Measurements from ENCODE around the gene GPR89A.
"Not testable (repeated sequence)": the region's sequence is repeated elsewhere in the genome, so short reads cannot be mapped to it uniquely, and the experiment has no call there.

The GPR89A gene

DNA sequence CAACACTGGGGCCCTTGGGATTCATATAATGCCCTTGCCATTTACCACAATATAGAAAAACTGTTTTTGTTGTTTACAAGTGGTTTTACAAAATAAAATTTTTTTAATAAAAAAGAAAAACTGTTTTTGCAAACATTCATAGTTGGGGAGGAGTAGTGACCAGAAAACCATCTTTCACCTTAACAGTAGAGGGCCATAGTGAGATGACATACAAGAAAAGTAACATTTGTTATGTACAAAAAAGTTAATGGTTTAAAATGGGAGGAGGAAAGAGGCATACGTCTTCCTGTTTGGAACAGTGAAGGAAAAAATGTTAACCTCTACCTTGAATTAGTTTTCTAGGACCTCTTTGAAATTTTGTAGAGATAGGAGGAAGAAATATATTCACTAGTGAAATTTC lies 28.4 kb downstream of the GPR89A start:
- not testable (repeated sequence) for H3K27ac ChIP-seq (ENCODE audit: low read depth, low read length); H3K4me1 ChIP-seq (ENCODE audit: control insufficient read depth, insufficient read depth, low read length); H3K4me3 ChIP-seq (ENCODE audit: low read length); H3K36me3 ChIP-seq (ENCODE audit: control insufficient read depth, insufficient read depth, low read length); H3K9ac ChIP-seq (ENCODE audit: low read length); H3K27me3 ChIP-seq (ENCODE audit: control insufficient read depth, insufficient read depth, low read length)

DNA sequence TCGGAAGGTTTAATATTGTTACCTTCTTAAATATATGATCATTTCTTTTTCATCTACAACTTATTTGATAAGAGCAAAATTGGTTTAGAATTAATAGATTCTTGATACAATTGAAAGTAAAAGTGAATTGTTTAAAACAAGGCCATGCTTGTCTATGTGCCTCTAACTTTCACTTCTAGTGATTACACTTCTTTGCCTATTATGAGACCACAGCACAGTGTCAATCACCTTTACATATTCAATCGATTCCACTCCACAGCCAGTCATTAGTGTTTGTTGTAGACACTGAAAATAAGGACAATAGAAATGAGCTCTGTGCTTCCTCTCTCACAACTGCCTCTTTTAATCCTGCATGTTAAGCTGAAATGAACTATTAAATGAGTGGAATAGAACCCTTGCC lies 34.1 kb downstream of the GPR89A start:
- not testable (repeated sequence) for H3K4me1 ChIP-seq (ENCODE audit: control insufficient read depth, insufficient read depth, low read length); H3K36me3 ChIP-seq (ENCODE audit: control insufficient read depth, insufficient read depth, low read length); H3K27me3 ChIP-seq (ENCODE audit: control insufficient read depth, insufficient read depth, low read length); H3K9ac ChIP-seq (ENCODE audit: low read length); H3K27ac ChIP-seq (ENCODE audit: low read depth, low read length); H3K4me3 ChIP-seq (ENCODE audit: low read length)

DNA sequence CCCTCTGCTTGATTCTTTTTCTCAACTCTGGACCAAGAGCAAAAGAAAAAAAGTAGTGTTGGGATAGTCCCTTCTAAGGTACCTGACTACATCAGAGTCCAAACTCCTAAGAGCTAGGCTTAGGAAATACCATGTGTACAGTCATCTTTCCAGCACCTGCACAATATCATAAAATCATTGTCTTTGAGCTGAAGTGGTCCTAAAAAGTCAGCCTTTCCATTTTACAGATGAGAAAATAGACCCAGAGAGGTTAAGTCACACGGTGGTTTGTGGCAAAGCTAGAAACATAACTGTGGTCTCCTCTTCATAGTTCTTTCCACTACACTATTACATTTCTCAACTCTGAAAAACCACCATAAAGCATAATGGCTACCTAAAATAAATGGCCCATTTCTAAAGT lies 36.2 kb downstream of the GPR89A start:
- not testable (repeated sequence) for H3K36me3 ChIP-seq (ENCODE audit: control insufficient read depth, insufficient read depth, low read length); H3K4me1 ChIP-seq (ENCODE audit: control insufficient read depth, insufficient read depth, low read length); H3K27me3 ChIP-seq (ENCODE audit: control insufficient read depth, insufficient read depth, low read length); H3K27ac ChIP-seq (ENCODE audit: low read depth, low read length); H3K4me3 ChIP-seq (ENCODE audit: low read length); H3K9ac ChIP-seq (ENCODE audit: low read length)

DNA sequence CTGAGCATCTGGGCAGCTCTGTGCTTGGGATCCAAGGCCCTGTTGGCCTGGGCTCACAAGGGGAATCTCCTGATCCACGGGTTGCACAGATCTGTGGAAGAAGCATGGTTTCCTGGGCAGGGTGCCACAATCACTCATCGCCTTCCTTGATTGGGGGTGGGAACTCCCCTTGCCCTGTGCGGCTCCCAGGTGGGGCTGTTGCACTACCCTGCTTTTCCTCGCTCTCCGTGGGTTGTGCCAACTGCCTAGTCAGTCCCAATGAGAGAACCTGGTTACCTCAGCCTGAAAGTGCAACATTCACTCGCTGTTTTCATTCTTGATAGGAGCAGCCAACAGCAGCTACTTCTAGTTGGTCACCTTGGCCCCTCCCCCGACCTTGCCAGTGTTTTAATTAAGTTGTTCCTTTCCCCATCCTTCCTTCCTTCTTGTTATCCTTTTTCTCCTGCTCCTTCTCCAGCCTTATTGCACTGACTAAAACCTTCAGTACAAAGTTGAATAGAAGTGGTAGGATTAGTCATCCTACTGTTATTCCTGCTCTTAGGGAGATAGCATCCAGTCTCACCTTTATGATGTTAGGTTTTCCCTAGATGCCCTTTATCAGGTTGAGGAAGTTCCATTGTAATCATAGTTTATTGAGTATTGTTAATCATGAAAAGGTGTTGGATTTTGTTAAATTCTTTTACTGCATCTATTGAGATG lies 48.6 kb downstream of the GPR89A start:
- not testable (repeated sequence) for H3K4me3 ChIP-seq (ENCODE audit: low read length); H3K27ac ChIP-seq (ENCODE audit: low read depth, low read length); H3K36me3 ChIP-seq (ENCODE audit: control insufficient read depth, insufficient read depth, low read length); H3K27me3 ChIP-seq (ENCODE audit: control insufficient read depth, insufficient read depth, low read length); H3K9ac ChIP-seq (ENCODE audit: low read length); H3K4me1 ChIP-seq (ENCODE audit: control insufficient read depth, insufficient read depth, low read length)

DNA sequence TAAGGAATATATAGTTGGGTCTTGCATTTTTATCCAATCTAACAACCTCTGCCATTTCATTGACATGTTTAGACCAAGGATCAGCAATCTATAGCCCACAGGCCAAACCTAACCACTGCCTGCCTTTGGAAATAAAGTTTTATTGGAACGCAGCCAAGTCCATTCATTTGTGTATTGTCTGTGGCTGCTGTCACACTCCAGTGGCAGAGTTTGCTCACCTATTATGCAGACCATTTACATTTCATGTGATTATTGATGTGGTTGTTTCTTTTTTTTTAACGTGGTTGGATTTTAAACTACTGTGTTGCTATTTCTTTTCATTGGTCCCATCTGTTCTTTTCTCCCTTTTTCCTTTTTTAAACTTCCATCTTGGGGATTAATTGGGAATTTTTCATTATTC lies 54.7 kb downstream of the GPR89A start:
- H3K27ac ChIP-seq (ENCODE audit: low read depth, low read length); H3K36me3 ChIP-seq (ENCODE audit: control insufficient read depth, insufficient read depth, low read length); H3K9ac ChIP-seq (ENCODE audit: low read length); H3K27me3 ChIP-seq (ENCODE audit: control insufficient read depth, insufficient read depth, low read length); H3K4me3 ChIP-seq (ENCODE audit: low read length); H3K4me1 ChIP-seq (ENCODE audit: control insufficient read depth, insufficient read depth, low read length): not testable (repeated sequence)

DNA sequence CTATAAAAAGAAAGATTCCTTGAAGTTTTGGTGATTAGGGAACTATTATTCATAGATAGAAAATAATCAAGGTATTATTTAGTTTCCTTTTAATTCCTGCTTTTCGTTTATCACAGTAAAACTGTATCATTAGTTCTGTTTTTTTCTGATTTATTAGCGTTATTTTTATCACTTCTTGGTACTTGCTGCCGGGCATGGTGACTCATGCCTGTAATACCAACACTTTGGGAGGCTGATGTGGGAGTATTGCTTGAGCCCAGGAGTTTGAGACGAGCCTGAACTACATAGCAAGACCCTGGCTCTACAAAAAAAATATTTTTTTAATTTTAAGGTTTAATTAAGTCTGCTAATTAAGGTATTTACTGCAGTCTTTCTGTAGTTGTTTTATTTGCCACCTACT lies 57.2 kb downstream of the GPR89A start:
- not testable (repeated sequence) for H3K27ac ChIP-seq (ENCODE audit: low read depth, low read length); H3K4me1 ChIP-seq (ENCODE audit: control insufficient read depth, insufficient read depth, low read length); H3K9ac ChIP-seq (ENCODE audit: low read length); H3K4me3 ChIP-seq (ENCODE audit: low read length); H3K27me3 ChIP-seq (ENCODE audit: control insufficient read depth, insufficient read depth, low read length); H3K36me3 ChIP-seq (ENCODE audit: control insufficient read depth, insufficient read depth, low read length)

DNA sequence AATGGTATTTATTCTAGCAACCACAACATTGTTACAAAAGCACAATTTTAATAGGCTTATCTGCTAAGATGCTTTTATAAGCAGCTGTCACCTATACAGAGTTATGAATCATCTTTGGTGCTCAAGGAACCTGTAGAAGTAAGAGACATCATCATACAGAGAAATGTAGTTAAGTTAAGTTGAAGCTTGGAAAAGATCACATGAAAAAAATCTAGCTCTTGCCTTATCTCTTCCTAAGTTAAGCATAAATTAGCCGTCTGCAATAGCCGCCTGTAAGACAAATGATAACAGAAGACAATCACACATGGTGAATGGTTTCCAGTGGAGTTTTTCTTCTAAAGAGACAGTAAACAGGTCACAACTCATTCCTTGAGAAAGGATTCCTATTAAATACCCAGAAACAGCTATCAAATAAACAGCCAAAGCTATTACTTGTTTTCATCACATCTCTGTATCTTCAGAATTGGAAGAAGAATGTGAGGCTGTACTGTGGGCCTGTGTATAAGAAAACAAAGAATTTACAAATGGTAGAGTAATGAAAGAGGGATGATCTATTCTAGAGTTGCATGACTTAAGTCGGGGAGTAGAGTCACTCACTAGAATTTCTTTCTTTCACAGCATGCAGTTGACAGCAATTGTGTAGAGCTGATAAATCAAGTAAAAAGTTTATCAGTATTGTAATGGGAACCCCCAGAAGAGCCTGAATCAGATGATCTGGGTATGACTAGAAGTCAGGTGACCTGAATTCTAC lies 63.4 kb downstream of the GPR89A start:
- not testable (repeated sequence) for H3K4me3 ChIP-seq (ENCODE audit: low read length); H3K27me3 ChIP-seq (ENCODE audit: control insufficient read depth, insufficient read depth, low read length); H3K9ac ChIP-seq (ENCODE audit: low read length); H3K27ac ChIP-seq (ENCODE audit: low read depth, low read length); H3K36me3 ChIP-seq (ENCODE audit: control insufficient read depth, insufficient read depth, low read length); H3K4me1 ChIP-seq (ENCODE audit: control insufficient read depth, insufficient read depth, low read length)

DNA sequence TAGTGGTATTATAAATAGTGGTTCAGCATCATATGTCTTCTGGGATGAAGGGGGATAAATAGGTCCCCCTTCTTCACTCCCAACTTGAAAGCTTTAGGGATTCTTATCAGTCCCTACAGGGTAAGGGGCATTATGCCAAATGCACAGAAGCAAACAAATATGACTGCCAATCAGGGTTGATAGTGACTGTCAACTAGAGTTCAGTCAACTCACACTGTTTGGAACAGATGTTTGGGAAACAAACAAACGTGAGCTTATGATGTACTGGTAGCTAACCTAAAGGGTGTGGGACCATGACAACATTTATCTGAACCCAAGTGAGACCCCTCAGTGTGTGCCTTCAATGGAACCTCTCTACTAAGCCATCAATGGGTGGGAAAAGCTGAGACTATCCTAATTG lies 65.4 kb downstream of the GPR89A start:
- H3K4me3 ChIP-seq (ENCODE audit: low read length); H3K27me3 ChIP-seq (ENCODE audit: control insufficient read depth, insufficient read depth, low read length); H3K9ac ChIP-seq (ENCODE audit: low read length); H3K27ac ChIP-seq (ENCODE audit: low read depth, low read length); H3K36me3 ChIP-seq (ENCODE audit: control insufficient read depth, insufficient read depth, low read length); H3K4me1 ChIP-seq (ENCODE audit: control insufficient read depth, insufficient read depth, low read length): not testable (repeated sequence)

DNA sequence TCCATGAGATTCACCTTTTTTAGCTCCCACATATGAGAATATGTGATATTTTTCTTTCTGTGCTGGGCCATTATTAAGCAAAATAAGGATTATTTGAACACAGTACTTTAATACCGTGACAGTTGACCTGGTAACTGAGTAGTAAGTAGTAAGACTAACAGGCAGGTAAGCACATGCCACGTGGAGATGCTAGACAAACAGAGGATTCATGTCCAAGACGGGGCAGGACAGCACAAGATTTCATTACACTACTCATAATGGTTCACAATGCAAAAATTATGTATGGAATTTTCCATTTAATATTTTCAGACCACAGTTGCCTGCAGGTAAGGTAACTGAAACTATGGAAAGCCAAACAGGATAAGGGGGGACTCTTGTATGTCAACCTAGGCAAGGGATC lies 77.1 kb downstream of the GPR89A start:
- H3K27ac ChIP-seq (ENCODE audit: low read depth, low read length); H3K27me3 ChIP-seq (ENCODE audit: control insufficient read depth, insufficient read depth, low read length); H3K36me3 ChIP-seq (ENCODE audit: control insufficient read depth, insufficient read depth, low read length); H3K9ac ChIP-seq (ENCODE audit: low read length); H3K4me1 ChIP-seq (ENCODE audit: control insufficient read depth, insufficient read depth, low read length); H3K4me3 ChIP-seq (ENCODE audit: low read length): not testable (repeated sequence)

DNA sequence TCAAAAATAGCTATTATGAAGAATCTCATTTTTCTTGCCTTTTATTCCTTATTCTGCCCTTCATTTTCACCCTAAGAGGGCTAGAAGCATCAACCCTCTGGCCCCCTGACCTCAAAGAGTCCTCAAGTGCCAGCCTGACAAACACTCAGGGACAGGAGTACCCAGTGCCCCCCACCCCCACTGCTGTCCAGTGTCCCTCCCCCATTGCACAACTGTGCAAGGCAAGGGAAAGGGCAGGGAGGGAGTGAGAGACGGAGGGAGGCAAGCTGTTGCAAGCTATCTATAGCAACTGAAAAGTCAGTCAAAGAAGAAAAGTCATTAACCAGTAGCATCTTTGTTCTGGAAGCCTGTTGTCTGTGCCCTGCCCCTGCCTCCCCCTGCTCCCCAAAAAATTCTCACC lies 78.3 kb downstream of the GPR89A start:
- not testable (repeated sequence) for H3K4me1 ChIP-seq (ENCODE audit: control insufficient read depth, insufficient read depth, low read length); H3K27ac ChIP-seq (ENCODE audit: low read depth, low read length); H3K4me3 ChIP-seq (ENCODE audit: low read length); H3K36me3 ChIP-seq (ENCODE audit: control insufficient read depth, insufficient read depth, low read length); H3K27me3 ChIP-seq (ENCODE audit: control insufficient read depth, insufficient read depth, low read length); H3K9ac ChIP-seq (ENCODE audit: low read length)

DNA sequence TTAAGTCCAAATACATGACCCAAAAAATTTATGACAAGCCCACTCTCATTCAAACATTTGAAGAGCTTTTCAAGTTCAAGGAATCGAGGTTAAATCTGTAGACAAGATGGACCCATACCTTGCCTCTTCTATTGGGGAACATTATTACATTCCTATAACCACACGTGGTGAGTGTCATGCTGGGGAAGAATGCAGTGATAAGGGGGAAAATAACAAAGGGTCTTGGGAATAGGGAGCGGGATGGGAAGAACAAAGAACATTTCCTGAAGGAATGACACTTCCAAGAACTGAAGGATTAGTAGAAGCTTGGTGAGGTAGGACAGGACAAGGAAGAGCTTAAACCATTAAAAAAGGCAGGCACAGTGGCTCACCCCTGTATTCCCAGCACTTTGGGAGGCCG lies 80.5 kb downstream of the GPR89A start:
- Histone ChIP-seq H3K27ac (ENCODE audit: low read depth, low read length) (no peak overlapping the region), H3K4me1 (ENCODE audit: control insufficient read depth, insufficient read depth, low read length) (no peaks in the 10 kb centered on the region), H3K4me3 (ENCODE audit: low read length) (no peak overlapping the region), H3K36me3 (ENCODE audit: control insufficient read depth, insufficient read depth, low read length) (no peaks in the 10 kb centered on the region), H3K9ac (ENCODE audit: low read length) (no peak overlapping the region), H3K27me3 (ENCODE audit: control insufficient read depth, insufficient read depth, low read length) (no peaks in the 10 kb centered on the region)

DNA sequence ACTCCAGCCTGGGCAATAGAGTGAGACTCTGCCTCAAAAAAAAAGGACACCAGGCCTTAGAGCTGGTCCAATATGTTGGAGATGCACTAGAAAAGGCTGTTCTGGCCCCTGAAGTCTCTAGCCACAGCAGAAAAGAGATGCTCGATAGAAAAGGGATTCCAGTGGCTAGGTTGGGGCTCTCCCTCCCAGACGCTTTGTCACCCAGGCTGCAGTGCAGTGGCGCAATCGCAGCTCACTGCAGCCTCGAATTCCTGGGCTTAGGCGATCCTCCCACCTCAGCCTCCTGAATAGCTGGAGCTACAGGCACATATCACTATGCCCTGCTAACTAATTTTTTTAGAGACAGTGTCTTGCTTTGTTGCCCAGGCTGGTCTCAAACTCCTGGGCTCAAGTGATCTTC lies 81.1 kb downstream of the GPR89A start:
- Histone ChIP-seq H3K9ac (ENCODE audit: low read length) (no peak overlapping the region), H3K4me3 (ENCODE audit: low read length) (no peak overlapping the region), H3K4me1 (ENCODE audit: control insufficient read depth, insufficient read depth, low read length) (no peaks in the 10 kb centered on the region), H3K27me3 (ENCODE audit: control insufficient read depth, insufficient read depth, low read length) (no peaks in the 10 kb centered on the region), H3K27ac (ENCODE audit: low read depth, low read length) (no peak overlapping the region), H3K36me3 (ENCODE audit: control insufficient read depth, insufficient read depth, low read length) (no peaks in the 10 kb centered on the region)

DNA sequence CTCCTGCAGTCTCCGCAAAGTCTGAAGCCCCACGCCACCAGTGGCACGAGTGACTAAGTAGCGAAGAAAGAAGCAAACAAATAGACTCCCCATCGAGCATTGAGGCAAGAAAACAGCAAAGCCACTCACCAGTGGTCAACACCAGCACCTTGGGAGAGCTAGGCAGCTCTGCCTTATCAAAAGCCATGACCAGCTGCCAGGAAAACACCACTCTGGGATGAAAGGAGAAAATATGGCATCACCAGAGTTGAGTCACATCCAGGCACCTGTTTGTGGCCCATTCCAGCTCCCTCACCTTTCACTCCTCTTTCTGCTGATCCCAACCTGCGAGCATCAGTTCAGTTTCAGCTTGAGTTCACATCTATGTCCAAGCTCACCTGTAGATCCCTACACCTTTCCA lies 82.1 kb downstream of the GPR89A start:
- Histone ChIP-seq H3K27me3 (ENCODE audit: control insufficient read depth, insufficient read depth, low read length) (no peaks in the 10 kb centered on the region), H3K27ac (ENCODE audit: low read depth, low read length) (no peak overlapping the region), H3K9ac (ENCODE audit: low read length) (no peak overlapping the region), H3K36me3 (ENCODE audit: control insufficient read depth, insufficient read depth, low read length) (no peaks in the 10 kb centered on the region), H3K4me1 (ENCODE audit: control insufficient read depth, insufficient read depth, low read length) (no peaks in the 10 kb centered on the region), H3K4me3 (ENCODE audit: low read length) (no peak overlapping the region)

Measured in rectal smooth muscle tissue (tissue), 1 donor.